ENCODE measurements around the gene TBC1D12.

GRCh38 chr10:94459385-94459784 lies 57.0 kb downstream of the TBC1D12 start:
- TF ChIP-seq CTCF (IDR thresholded peaks at IDR 0.05; ENCODE audit: insufficient read depth, low read length, poor library complexity, severe bottlenecking) (no peak), EZH2phosphoT487 (conservative IDR thresholded peaks at IDR 0.05; ENCODE audit: low read length) (no peak)

All from SU-DHL-6 (cell line).